Stimulated activated CD4-positive, alpha-beta T cell treated with anti-CD3 and anti-CD28 coated beads, TNF-alpha, amount 100 ng/mL, for 4 hours (primary cell): ENCODE measurements around the gene IRF9.
A peak's percentile ranks its signal among the peaks of the same experiment; 100 is the strongest.
"Not testable (repeated sequence)": the region's sequence is repeated elsewhere in the genome, so short reads cannot be mapped to it uniquely, and the experiment has no call there.

Experiments
- DNase-seq, 3 experiments: peaks; one replicate each; pipeline ENCODE4 v3.0.0-alpha.2; 2020; ENCODE audit warnings: low read depth in 3 of 3

Gene IRF9

GRCh38 chr14:24194873-24195185 is 33.8 kb downstream of the IRF9 start:
- DNase-seq = no peak

DNA sequence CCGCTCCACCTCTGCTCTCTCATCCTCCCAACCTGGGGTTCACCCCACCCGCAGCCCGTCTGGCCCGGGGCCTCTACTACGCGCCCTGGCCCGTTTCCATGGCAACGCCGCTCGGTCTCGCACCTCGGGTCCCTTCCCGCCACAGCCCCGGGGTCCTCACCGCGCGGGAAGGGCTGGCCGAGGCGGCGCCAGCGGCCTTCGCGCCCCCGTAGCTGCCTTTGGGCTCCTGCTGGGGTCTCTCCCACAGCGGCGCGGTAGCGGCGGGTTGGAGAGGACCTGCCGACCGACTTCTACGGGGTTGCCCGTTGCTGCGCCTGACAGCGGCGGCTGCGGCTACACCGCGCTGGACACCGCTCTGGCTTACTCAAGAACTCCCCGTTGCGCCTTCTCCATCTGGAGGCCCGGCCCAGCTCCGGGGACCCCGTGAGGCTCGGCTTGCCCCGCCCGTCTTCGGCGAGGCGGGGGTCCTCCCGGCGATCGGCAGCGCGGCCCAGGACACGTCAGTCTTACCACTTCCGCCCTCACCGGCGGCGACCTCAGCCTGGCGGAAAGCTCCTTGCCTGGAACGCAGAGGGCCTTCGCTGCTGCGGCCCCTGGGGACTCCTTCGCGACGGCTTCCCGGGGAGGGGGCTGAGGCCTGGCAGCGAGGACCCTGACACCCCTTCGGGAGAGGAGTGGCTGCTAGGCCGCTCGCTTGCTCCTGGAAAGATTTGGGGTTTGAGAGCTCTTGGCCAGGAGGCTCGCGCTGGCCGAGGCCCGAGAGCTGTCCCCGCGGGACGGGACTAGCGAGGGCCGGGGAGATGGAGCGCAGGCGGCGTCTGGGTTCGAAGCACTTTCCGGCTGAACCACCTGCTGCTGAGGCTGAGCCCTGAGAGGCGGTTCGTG is 34.4 kb downstream of the IRF9 start, which contains the start of gene TM9SF1:
Gene TM9SF1 (minus strand): TSS at position 256 of the 885 bp plus-strand sequence. CDS start 422 bp downstream, outside the sequence.
- peak; percentile 72 to 75 (median 75) for DNase-seq

- DNase-seq = no peak
Measured at GRCh38 chr14:24196071-24197055, 35.3 kb downstream of the IRF9 start.

DNA sequence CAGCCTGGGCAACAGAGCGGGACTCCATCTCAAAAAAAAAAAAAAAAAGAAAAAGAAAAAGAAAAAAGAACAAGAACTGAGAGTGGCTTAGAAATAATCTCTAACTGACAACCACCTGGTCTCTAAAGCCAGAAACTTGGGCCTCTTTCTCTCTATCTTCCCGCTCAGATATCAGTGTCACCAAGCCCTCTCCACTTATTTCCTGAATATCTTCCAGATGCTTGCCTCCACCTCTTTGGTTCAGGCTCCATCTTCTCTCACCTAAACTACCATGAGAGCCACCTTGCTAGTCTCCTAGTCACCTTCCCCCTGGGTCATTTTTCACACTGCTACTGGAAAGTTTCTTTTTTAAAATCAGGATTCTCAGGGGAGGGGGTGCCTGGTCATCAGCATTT is 36.0 kb downstream of the IRF9 start:
- DNase-seq = no peak

- DNase-seq = no peak
Measured at GRCh38 chr14:24198814-24199524, 37.9 kb downstream of the IRF9 start.

DNA sequence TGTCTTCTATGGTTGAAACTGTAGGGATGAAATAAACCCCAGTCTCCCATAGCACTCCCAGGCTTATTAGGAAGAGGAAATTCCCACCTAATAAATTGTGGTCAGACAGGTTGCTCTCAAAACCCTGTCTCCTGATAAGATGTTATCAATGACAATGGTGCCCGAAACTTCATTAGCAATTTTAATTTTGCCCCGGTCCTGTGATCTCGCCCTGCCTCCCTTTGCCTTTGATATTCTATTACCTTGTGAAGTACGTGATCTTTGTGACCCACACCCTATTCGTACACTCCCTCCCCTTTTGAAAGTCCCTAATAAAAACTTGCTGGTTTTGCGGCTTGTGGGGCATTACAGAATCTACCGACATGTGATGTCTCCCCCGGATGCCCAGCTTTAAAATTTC is 41.5 kb downstream of the IRF9 start:
- DNase-seq = not testable (repeated sequence)

GRCh38 chr14:24203249-24203886 is 42.3 kb downstream of the IRF9 start:
- not testable (repeated sequence) for DNase-seq

- no peak for DNase-seq
Measured at GRCh38 chr14:24204163-24205146, 43.4 kb downstream of the IRF9 start.

GRCh38 chr14:24206260-24207103 is 45.4 kb downstream of the IRF9 start:
- DNase-seq = no peak

- DNase-seq = no peak
Measured at GRCh38 chr14:24207104-24207551, 46.1 kb downstream of the IRF9 start.

- no peak for DNase-seq
Measured at GRCh38 chr14:24207625-24208024, 46.6 kb downstream of the IRF9 start.

GRCh38 chr14:24211311-24211710 is 50.2 kb downstream of the IRF9 start:
- DNase-seq = no peak

GRCh38 chr14:24212924-24213865 is 52.1 kb downstream of the IRF9 start, which contains the start of gene CHMP4A:
TSS of gene CHMP4A (minus strand) at chr14:24213488. CDS start at chr14:24213439, 49 bp downstream.
- peak; percentile 85 to 93 (median 87) for DNase-seq

DNA sequence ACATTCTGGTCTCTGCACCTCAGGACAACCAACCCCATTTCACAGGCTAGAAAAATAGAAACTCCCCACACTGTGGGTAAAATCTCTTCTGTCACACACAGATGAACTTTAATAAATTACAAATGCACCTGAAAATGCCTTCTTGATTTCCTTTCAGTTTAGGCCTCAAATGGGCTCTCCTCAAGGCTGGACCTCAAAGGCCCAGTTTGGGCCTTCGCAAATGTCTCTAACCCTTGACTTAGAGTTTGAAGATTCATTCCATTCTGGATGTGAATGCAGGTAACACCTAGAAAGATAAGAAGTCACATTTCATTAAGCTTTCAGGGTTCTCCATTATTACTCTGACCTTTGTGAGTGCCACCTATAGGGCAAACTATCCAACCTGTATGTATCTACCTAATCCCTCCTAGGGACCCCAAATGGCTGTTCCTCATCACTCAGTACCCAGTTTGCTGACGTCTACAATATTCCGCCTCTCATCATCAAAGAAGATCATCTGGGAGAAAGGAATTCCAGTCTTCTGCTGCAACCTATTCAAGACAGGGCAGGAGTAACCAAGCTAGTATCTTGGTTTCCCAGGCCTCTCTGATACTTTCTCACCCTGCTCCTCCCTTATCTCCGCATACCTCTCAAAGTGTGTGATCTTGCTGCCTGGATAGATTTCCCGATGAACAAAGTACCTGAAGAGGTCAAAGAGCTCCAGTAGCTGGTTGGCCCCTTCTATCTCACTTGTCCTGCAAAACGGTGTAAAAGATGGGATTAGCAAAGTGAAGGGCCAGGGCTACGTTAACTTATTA is 53.0 kb downstream of the IRF9 start:
- DNase-seq = no peak

- DNase-seq = peak; percentile 70 to 74 (median 73)
Measured at GRCh38 chr14:24215495-24216344, 54.7 kb downstream of the IRF9 start, which contains the start of gene MDP1. TSS of gene MDP1 (minus strand) at chr14:24216066. CDS start at chr14:24215955, 111 bp downstream.
